HG02623 (cell line): ENCODE data around the gene NQO2.
"Not testable (repeated sequence)": the region's sequence is repeated elsewhere in the genome, so short reads cannot be mapped to it uniquely, and the experiment has no call there.

Experiments used
- ATAC-seq: cut with Tn5 transposase; IDR thresholded peaks from one replicate; pipeline ENCODE4 v1.9.1; 2021; ENCODE audit warnings: moderate library complexity; ENCODE audit not compliant: unreplicated experiment

Gene NQO2

GRCh38 chr6:2988426-2989331 is 11.0 kb upstream of the NQO2 start:
- peak; percentile 66 for ATAC-seq

DNA sequence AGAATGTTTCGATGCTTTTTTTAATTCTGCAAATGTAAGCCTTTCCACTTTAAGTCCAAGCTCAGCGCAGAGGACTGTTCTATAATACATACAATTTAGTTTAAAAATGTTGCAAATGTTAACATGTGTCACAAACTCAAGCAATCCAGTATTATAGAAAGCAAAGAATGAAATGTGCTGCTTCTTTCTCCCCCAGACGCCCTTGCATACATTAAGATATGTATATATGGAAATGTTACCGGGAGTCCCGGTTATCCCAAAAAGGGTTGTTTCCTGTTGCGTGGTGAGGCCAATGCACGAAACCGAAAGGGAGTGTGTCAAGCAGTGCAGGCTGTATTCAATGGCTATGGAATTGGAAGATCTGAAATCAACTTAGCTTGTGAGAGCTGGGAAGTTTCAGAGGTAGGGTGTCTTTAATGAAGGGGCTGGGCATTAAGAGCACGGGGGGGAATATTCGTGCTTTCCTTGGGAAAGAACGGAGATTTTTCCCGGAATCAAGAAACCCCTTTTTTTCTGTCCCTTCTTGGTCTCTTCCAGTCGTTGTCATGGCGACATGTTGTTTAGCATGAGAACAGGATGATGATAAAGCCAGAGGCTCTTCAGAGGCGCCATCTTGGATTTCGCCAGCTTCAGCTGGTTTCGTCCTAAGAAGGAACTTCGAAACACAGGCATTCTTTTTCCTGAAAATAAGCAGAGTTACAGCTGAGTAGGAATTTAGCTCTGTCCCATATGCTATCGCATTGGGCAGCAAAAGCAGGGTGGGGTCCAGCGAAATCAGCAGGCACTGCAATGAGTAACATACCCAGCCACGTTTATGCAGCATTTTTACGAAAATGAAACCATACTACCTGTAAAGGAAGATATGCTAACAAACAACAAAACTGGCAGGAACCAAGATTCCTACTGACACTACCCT is 10.1 kb upstream of the NQO2 start:
- peak; percentile 65 for ATAC-seq

GRCh38 chr6:2990248-2990931 is 9.3 kb upstream of the NQO2 start:
- ATAC-seq: no peak

DNA sequence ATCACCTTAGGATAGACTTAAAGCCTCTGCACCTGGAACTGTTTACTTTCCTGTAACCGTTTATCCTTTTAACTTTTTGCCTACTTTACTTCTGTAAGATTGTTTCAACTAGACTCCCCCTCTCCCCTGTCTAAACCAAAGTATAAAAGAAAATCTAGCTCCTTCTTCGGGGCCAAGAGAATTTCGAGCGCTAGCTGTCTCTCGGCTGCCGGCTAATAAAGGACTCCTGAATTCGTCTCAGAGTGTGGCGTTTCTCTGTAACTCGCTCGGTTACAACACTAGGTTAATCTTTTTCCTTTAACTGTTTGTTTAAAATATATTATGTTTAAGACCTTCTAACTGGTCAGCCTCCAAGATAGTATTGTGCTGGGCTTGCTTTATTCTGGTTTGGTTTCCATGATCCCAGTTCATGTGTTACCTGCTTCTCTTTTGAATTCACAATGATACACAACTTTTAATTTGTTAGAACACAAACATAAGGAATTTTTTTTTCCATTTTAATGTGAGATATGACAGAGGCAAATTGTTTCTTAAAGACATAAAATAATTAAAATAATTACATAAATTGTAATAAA is 8.7 kb upstream of the NQO2 start:
- no peak for ATAC-seq

DNA sequence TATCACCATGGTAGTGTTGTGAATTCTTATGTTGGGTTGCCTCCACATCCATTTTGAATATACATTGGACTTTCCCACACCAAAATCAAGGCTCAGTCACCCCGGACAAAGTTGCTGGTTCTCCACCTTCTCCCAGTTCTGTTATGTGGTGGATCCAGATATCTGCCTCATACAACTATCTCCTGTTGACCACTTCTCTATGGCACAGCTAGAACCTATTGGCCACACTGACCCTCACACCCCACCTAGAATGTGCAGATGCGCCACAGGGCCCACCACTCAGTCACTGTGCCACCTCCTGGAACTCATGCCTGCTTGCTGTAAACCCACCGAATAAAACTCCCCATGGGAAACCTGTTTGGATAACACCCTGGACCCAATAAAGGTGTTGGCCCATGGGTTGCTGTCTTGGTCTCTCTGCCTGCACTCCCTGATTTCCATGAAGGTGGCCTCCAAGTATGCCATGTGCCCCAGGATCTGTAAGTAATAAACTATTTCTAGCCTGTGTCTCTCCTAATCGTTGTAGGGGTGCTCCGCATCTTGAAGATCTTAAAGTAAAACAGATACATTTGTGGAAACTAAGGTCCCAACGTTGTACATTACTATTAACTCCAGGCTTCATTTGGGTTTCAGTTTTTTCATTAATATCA is 7.2 kb upstream of the NQO2 start:
- ATAC-seq: no peak

DNA sequence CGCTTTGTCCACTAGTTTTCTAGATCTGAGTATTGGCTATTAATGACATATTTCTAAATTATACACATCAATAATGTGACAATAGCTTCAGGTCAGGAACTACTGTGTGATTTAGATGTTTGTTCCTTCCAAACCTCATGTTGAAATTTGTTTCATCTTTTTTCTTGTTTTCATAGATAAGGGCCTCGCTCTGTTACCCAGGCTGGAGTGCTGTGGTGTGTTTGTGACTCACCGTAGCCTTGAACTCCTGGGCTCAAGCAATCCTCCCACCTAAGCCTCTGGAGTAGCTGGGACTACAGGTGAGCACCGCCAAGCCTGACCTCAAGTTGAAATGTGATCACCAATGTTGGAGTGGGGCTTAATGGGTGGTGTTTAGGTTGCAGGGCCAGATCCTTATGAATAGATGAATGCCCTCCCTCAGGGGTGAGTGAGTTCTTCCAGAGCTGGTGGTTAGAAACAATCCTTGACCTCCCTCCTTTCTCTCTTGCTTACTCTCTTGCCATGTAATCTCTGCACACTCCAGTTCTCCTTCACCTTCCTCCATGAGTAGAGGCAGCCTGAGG is 5.9 kb upstream of the NQO2 start:
- ATAC-seq: no peak

DNA sequence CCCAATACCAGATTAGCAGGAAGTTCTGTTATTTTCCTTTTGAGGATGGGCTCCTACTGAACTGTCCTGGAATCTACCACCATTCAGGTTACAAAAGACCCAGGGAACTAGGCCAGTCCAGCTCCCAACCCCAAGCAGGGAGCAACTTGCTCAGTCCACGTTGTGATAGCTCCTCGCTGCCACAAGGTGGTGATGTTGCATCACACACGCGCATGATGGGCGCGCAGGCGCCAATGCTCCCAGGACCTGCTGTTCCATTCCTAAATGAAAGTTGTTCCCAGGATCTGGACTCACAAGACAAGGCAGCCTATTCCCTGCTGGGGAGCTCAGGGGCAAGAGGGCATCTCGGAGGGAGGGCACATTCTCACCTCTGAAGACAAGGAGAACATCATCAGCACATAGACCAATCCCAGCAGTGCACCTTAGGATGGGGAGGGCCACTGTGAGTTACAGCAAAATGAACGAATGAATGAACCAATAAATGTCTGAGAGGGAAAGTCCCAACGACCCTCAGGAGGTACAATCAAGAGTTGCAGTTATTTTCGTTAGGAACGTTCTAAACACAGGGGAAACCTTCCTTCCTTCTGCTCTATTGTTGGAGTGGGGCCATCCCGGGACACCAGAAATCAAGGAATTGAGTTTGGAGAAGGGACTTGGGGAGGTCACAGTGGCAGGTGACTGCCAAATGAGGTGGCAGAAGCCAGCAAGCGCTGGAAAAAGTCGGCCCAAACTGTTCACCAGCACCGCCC is 1.3 kb upstream of the NQO2 start:
- ATAC-seq: peak; percentile 42

DNA sequence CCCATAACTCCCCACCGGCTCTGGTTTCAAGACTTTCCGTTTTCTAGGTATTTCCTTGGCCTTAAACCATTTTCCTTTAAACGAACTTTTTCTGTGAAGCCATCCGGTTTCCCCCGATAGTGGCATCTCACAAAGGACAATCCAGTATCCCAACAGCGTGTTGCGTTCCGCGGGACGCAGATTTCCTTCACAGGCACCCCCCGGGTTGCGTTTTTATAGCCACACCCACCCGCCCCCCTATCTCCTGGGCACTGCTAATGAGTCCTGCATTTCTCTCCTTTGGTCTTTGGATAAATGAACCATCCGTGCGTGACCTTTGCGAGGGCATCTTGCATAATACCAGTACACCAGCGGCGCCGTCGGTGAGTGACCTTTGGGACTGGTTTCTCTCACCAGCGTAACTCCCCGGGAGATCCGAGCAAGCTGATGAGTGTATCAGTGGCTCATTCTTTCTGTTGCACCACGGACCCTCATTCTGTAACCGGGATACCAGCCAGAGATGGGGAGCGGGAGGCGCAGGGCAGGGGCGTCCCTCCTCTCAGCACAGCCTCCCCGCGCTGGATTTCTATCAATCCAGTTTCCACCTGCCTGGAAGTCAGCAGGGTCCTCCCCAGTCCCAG is 586 bp upstream of the NQO2 start:
- ATAC-seq: peak; percentile 15

DNA sequence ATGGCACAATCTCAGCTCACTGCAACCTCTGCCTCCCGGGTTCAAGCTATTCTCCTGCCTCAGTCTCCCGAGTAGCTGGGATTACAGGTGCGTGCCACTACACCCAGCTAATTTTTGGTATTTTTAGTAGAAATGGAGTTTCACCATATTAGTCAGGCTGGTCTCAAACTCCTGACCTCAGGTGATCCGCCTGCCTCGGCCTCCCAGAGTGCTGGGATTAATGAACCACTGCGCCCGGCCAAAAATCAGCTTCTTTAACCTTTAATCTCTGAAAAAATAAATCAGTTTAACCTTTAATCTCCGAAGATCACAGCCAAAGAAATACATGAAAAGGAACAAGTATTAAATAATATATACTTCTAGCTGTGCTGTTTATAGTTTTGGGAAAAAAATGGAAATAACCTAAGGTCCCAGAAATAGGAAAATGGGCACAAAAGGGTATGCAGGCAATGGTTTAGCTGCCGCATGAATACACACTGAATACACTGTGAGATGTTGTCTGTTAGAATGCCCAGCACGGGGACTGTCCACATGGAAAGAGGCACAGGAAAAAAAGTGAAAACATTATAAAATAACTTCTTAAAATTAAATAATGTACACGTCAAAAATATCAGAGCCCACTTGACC is 1.6 kb downstream of the NQO2 start:
- no peak for ATAC-seq

DNA sequence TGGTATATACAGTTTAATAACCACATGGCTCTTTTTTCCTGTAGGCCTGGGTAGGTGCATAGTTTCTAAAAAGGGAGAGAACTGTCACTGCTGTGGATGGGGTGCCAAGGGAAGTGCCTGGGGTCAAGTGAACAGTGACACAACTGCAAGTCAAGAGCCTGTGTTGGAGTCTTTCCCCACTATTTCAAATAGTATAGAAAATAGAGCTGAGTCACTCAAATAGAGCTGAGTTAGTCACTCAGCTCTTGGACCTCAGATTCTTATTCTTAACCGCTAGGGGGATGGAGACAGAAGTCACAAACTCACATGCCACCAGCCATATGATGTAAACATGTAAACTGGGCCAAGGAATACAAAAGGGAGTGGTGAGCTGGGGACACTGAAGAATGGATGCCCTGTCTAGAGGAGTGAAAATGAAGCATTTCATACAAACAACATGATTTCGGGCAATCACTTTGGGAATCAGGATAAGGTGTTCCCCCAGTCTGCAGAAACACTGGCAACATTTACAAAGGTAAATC is 2.1 kb downstream of the NQO2 start:
- no peak for ATAC-seq

DNA sequence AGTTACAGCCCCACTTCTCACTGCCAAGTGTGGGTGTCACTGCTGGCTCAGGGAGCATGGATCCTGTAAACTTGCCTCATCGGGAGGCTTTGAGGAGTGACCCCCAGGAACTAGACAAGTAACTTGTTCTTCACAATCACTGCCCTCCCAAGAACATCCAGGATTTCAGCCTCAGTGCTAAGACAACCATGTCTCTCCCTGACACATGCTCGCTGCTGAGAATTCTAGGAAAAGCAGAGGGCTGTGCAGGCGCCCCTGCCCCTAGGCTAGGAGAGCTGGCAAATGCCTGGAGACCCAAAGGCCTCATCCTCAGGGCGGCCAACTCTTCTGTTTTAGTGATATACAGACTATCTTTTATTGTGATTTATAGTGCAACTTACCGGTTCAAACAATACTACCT is 3.5 kb downstream of the NQO2 start:
- not testable (repeated sequence) for ATAC-seq

DNA sequence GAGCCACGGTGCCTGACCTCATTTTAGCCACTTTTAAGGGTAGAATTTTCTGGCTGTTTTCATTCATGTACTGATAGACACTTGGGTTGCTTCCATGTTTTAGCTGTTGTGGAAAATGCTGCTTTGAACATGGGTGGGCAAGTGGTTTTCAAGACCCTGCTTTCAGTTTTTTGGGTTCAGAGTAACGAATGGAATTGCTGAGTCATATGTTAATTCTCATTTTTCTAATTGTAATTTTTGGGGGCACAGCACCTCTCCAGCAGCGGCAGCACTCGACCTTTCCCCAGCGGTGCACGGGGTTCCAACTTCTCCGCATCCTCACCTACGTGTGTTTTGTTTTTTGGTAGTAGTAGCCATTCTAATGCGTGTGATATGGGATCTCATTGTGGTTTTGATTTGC is 5.4 kb downstream of the NQO2 start:
- ATAC-seq: no peak

- no peak for ATAC-seq
These were observed 6.2 kb downstream of the NQO2 start for GRCh38 chr6:3005874-3006273.

DNA sequence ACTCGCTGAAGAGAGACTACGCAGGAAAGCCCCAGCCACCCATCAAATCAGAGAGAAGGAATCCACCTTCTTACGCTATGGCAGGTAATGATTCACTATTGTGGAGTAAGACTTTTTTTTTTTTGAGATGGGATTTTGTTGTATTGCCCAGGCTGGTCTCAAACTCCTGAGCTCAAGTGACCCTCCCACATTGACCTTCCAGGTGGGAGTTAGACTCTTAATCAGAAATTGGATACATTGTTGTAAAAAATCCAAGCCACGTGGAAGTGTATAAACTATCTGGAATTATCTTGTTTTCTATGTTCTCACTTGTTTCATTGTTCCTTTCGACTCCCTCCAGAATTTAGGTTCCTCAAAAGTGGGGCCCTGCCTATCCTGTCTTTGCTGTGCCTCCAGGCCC is 6.8 kb downstream of the NQO2 start:
- no peak for ATAC-seq

DNA sequence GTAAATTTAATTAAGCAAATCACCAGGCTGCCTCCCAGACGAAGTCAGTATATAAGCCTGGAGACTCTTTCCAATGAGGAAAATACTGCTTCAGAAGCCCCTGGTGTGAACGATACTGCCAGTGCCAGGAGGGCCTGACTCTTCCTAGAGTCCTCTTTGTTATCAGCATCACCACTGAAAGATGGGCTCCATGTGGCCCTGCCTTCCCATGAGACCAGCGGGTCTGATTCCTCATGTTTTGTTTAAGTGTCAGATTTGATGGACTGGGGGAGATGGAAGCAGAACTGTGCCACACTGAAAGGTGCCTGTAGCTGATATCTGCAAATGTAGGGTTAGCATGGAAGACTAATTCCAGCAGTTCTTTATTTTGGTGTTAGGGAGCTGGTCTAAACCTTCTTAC is 7.9 kb downstream of the NQO2 start:
- ATAC-seq: no peak

DNA sequence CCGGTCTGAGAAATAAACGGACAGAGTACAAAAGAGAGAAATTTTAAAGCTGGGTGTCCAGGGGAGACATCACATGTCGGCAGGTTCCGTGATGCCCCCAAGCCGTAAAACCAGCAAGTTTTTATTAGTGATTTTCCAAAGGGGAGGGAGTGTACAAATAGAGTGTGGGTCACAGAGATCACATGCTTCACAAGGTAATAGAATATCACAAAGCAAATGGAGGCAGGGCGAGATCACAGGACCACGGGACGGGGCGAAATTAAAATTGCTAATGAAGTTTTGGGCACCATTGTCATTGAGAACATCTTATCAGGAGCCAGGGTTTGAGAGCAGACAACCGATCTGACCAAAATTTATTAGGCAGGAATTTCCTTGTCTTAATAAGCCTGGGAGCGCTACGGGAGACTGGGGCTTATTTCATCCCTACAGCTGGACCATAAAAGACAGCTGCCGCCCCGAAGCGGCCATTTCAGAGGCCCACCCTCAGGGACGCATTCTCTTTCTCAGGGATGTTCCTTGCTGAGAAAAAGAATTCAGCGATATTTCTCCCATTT is 9.1 kb downstream of the NQO2 start:
- not testable (repeated sequence) for ATAC-seq

DNA sequence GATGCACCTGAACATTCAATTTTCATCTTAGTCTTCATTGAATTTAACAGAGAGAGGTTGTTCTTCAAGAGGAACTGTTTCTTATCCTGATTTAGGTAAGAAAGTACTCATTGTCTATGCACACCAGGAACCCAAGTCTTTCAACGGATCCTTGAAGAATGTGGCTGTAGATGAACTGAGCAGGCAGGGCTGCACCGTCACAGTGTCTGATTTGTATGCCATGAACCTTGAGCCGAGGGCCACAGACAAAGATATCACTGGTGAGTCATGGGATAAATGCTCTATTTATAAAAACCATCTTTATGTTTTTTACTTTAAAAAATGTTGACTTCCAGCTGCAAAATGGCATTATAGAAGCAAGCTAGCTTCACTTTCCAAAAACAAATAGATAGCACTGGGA is 10.2 kb downstream of the NQO2 start:
- no peak for ATAC-seq

GRCh38 chr6:3011158-3011557 is 11.5 kb downstream of the NQO2 start:
- no peak for ATAC-seq
